ENCODE measurements around the gene DNM3.
"Not testable (repeated sequence)": the region's sequence is repeated elsewhere in the genome, so short reads cannot be mapped to it uniquely, and the experiment has no call there.

The DNM3 gene

GRCh38 chr1:172343240-172344160, 502.2 kb downstream of the DNM3 start:
- DNase-seq, result no peak

GRCh38 chr1:172344444-172344843, 503.1 kb downstream of the DNM3 start:
- DNase-seq, result no peak

- DNase-seq, result no peak
Observed at GRCh38 chr1:172345077-172345476, 503.8 kb downstream of the DNM3 start.

- DNase-seq, result no peak
Observed at GRCh38 chr1:172347416-172347815, 506.1 kb downstream of the DNM3 start.

- DNase-seq, result no peak
Observed at GRCh38 chr1:172350856-172351255, 509.6 kb downstream of the DNM3 start.

- peak; percentile 49 for DNase-seq
Observed at GRCh38 chr1:172351346-172351745, 510.0 kb downstream of the DNM3 start.

- no peak for DNase-seq
Observed at GRCh38 chr1:172351754-172352161, 510.5 kb downstream of the DNM3 start.

- no peak for DNase-seq
Observed at GRCh38 chr1:172352435-172352834, 511.1 kb downstream of the DNM3 start.

GRCh38 chr1:172354291-172355274, 513.3 kb downstream of the DNM3 start:
- no peak for DNase-seq

- DNase-seq, result no peak
Observed at GRCh38 chr1:172356620-172357019, 515.3 kb downstream of the DNM3 start.

- no peak for DNase-seq
Observed at GRCh38 chr1:172357753-172358385, 516.6 kb downstream of the DNM3 start.

- peak; percentile 80 for DNase-seq
Observed at GRCh38 chr1:172359491-172359999, 518.2 kb downstream of the DNM3 start.

- no peak for DNase-seq
Observed at GRCh38 chr1:172360511-172360910, 519.2 kb downstream of the DNM3 start.

- DNase-seq, result no peak
Observed at GRCh38 chr1:172360985-172361384, 519.7 kb downstream of the DNM3 start.

GRCh38 chr1:172363852-172364251, 522.6 kb downstream of the DNM3 start:
- DNase-seq, result no peak

GRCh38 chr1:172371646-172372045, 530.3 kb downstream of the DNM3 start:
- DNase-seq, result not testable (repeated sequence)

GRCh38 chr1:172373864-172374263, 532.6 kb downstream of the DNM3 start:
- DNase-seq, result no peak

- no peak for DNase-seq
Observed at GRCh38 chr1:172375211-172375631, 533.9 kb downstream of the DNM3 start.

GRCh38 chr1:172376431-172376830, 535.1 kb downstream of the DNM3 start:
- DNase-seq, result no peak

GRCh38 chr1:172377565-172377964, 536.3 kb downstream of the DNM3 start:
- no peak for DNase-seq

GRCh38 chr1:172378109-172378760, 536.9 kb downstream of the DNM3 start:
- no peak for DNase-seq
